ENCODE measurements around the gene C10orf67.

C10orf67 gene

GRCh38 chr10:23202779-23203178, 141.8 kb downstream of the C10orf67 start:
- no peak overlapping the region for H3K4me3 ChIP-seq (ENCODE audit: low read depth, low read length)
- TF ChIP-seq CTCF (IDR thresholded peaks at IDR 0.05; ENCODE audit: control insufficient read depth, extremely low read depth, insufficient read depth): no peak
- peak; percentile 37 for DNase-seq (ENCODE audit: low read depth)

GRCh38 chr10:23201837-23202236, 142.8 kb downstream of the C10orf67 start:
- TF ChIP-seq CTCF (IDR thresholded peaks at IDR 0.05; ENCODE audit: control insufficient read depth, extremely low read depth, insufficient read depth): no peak
- no peak for DNase-seq (ENCODE audit: low read depth)
- no peak overlapping the region for H3K4me3 ChIP-seq (ENCODE audit: low read depth, low read length)

DNA sequence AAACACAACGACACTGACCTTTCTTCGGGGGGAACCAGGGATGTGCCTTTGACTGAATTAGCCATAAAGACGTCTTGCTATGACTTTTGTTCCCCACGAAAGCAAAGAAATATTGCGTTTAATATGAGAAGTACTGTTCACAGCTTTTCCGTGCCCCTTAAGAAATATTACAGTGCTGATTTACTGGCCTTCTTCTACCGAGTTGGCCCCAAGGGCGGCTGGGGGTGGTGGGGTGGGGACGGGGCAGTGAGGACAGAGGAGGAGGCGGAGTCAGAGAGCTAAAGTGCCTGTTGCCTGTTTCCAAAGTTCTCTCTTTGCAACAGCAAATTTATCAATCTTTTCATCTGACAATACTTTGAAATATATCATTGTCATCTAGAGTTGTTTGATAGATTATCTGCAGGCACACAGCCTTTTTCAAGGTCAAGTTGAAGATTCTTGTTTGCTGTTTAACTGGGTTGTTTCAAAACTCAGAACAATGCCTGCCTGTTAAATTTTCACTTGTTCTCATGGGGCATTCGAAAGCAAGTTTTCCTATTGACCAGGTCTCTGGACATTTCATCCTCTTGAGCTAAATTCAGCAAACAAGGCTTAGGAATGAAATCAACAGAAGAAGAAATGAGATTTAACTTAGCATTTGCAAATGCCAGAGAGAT, 143.5 kb downstream of the C10orf67 start:
- no peak for DNase-seq (ENCODE audit: low read depth)
- TF ChIP-seq CTCF (IDR thresholded peaks at IDR 0.05; ENCODE audit: control insufficient read depth, extremely low read depth, insufficient read depth): no peak
- H3K4me3 ChIP-seq (ENCODE audit: low read depth, low read length): no peak overlapping the region

DNA sequence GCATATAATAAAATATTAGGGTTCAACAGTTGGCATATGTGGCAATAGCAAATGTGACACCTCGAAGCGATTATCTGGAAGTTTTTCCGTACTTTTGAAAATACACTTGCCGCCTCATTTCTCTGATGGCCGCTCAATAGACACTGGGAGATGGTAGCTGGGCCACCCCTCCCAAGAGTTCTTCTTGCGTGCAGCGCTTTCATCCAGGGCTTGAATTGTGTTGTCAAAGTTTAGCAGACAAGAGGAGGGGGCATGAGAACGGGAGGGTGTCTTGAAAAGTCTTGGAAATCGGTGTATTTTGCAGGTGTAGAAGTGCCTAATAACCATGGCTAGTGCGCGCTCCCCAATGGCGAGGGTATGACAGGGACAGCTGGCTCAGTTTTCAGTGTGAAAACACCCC, 144.0 kb downstream of the C10orf67 start:
- DNase-seq (ENCODE audit: low read depth): no peak
- no peak overlapping the region for H3K4me3 ChIP-seq (ENCODE audit: low read depth, low read length)

DNA sequence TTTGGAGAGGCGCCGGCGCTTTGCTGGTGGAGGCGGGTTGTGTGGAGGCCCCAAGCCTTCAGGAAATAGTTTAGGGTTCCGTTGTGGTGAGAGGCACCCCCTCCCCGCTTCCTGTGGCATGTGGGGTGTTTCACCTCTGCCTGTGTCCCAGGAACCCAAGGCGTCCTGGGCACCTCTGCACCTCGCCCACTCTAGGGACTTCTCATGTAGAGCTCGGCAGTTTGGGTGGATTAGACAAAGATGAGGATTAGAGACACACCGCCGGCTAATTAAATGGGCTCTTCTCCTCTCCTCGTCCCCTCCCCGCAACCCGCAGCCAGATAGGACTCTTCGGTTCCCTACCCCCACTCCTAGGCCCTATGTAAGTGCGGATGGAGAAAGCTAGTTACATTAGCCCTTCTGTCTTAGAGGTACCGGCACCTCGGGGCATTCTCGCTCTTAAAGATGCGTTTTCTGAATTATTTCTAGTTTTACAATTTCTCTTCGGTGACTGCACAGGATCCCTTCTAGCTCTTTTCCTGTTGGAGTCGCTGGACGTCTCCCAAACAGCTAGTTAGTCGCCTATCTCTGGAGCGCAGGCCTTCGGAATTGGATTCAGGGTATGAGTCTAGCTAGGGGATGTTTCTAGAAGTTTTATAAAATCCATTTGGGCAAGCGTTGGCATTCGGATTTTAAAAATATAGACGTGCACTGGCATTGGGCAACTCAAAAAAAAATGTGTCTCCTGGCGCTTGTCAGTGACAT, 144.7 kb downstream of the C10orf67 start:
- no peak overlapping the region for H3K4me3 ChIP-seq (ENCODE audit: low read depth, low read length)
- TF ChIP-seq CTCF (IDR thresholded peaks at IDR 0.05; ENCODE audit: control insufficient read depth, extremely low read depth, insufficient read depth): no peak
- no peak for DNase-seq (ENCODE audit: low read depth)

More for the DNA sequence above, 144.0 kb downstream of the C10orf67 start:
- no peak for TF ChIP-seq CTCF (IDR thresholded peaks at IDR 0.05; ENCODE audit: control insufficient read depth, extremely low read depth, insufficient read depth)

- TF ChIP-seq CTCF (IDR thresholded peaks at IDR 0.05; ENCODE audit: control insufficient read depth, extremely low read depth, insufficient read depth): no peak
- no peak overlapping the region for H3K4me3 ChIP-seq (ENCODE audit: low read depth, low read length)
- no peak for DNase-seq (ENCODE audit: low read depth)
Observed at GRCh38 chr10:23198940-23199767, 145.4 kb downstream of the C10orf67 start.

Measured in LNCaP clone FGC (cell line).